Fibroblast of peridontal ligament (primary cell): ENCODE results near the gene RAVER2.

ENCODE experiments used
- DNase-seq: peaks from one replicate; pipeline ENCODE4 v3.0.0-alpha.2; 2010; ENCODE audit errors: extremely low read depth

RAVER2 gene

GRCh38 chr1:64874666-64875065 is 129.8 kb downstream of the RAVER2 start:
- no peak for DNase-seq

GRCh38 chr1:64875101-64875500 is 130.2 kb downstream of the RAVER2 start:
- no peak for DNase-seq

- DNase-seq = no peak
Observed at GRCh38 chr1:64875606-64876005, 130.7 kb downstream of the RAVER2 start.

GRCh38 chr1:64877151-64877550 is 132.3 kb downstream of the RAVER2 start:
- DNase-seq = no peak

GRCh38 chr1:64877598-64877997 is 132.7 kb downstream of the RAVER2 start:
- DNase-seq = no peak

GRCh38 chr1:64878090-64878489 is 133.2 kb downstream of the RAVER2 start:
- DNase-seq = no peak

GRCh38 chr1:64878931-64879611 is 134.2 kb downstream of the RAVER2 start:
- no peak for DNase-seq

GRCh38 chr1:64880449-64880848 is 135.6 kb downstream of the RAVER2 start:
- no peak for DNase-seq

GRCh38 chr1:64881281-64881680 is 136.4 kb downstream of the RAVER2 start:
- DNase-seq = peak; percentile 51
